ENCODE measurements around the gene RASSF7.
A peak's percentile ranks its signal among the peaks of the same experiment; 100 is the strongest.

Gene RASSF7

DNA sequence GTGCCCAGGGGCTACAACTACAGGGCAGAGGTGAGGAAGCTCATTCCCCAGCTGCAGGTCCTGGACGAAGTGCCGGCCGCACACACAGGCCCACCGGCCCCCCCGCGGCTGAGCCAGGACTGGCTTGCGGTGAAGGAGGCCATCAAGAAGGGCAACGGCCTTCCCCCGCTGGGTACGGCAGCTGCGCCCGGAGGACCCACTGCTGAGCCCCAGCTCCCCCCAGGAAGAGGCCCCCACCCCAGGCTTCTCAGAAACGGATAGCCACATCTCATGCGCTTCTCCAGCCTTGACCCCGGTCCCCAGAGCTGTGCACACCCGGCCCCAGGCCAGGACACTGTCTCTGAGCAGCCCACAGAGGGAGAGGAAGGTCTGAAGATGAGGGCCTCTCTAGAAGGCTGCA is 9.6 kb upstream of the RASSF7 start:
- H3K9me3 ChIP-seq = no peaks in the 10 kb centered on the region
- H3K27me3 ChIP-seq (ENCODE audit: low read depth) = no peaks in the 10 kb centered on the region
- peaks cover 4% of the 10 kb centered on the region; the same call in 1 of the 2 replicates for H3K4me1 ChIP-seq
- no peak overlapping the region for H3K4me3 ChIP-seq
- H3K36me3 ChIP-seq (replicated peaks) = no peaks in the 10 kb centered on the region
- in situ Hi-C loops (cut with MboI; ENCODE audit: low sequenced_read_pairs) = loop anchor here (25.0 kb wide), 1 partner anchor 211 kb away; no protein-coding TSS in a partner anchor
- DNase-seq (ENCODE audit: low spot score in 2 of 2) = no peak

DNA sequence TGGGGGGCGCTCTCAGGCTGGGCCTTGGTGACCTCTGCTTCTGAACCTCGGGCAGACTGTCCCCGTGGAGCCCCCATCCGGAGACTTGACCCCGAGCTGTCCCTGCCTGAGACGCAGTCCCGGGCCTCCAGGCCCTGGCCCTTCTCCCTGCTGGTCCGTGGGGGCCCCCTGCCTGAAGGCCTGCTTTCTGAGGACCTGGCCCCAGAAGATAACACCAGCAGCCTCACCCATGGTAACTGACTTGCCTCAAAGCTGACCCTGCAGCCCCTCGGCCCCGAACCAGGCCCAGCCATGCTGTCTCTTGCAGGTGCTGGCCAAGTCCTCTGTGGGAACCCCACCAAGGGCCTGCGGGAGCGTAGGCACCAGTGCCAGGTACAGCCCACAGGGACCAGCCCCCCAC is 9.2 kb upstream of the RASSF7 start:
- Histone ChIP-seq H3K27me3 (ENCODE audit: low read depth) (no peaks in the 10 kb centered on the region), H3K9me3 (no peaks in the 10 kb centered on the region), H3K36me3 (replicated peaks) (no peaks in the 10 kb centered on the region), H3K4me1 (peaks cover 4% of the 10 kb centered on the region; the same call in 1 of the 2 replicates), H3K4me3 (no peak overlapping the region)
- in situ Hi-C loops (cut with MboI; ENCODE audit: low sequenced_read_pairs) = loop anchor here (25.0 kb wide), 1 partner anchor 211 kb away; no protein-coding TSS in a partner anchor
- no peak for DNase-seq (ENCODE audit: low spot score in 2 of 2)

DNA sequence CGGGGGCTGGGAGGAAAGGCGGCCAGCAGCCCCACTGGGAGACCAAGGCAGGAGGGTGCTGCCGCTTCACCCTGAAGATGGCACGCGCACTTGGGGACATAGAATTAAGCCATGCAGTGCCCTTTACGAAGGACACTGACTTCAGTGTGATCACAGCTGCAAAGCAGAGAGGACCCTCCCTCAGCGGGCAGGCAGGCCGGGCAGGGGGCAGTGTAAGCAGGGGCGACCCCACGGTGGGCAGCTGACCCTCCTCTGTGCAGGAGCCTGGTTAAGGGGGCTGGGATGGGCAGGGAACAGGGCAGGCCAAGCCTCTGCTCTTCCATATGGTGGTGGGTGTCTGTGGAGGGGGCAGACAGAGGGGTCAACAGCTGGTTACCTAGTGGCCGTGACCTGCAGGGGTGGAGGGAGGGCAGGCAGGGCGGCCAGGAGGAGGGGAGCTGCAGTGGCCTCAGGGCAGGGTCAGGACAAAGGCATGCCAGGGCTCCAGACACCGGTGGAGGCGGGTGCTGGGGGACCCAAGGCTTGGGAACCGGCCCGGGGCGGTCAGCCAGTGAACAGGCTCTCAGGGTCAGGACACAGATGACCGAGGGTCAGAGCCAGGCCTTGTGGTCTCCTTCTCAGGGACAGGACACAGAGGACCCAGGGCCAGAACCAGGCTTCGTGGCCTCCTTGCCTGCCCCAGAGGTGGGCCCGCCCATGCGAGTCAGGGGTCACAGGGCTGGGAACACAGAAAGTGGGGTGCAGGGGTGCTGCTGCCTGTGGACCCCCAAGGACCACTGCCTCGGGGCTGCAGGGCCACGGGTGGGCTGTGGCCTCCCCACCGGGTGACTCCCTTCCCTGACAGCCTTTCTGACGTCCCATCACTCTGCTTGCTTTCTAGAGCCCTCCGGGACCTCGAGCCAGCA is 7.4 kb upstream of the RASSF7 start:
- in situ Hi-C loops (cut with MboI; ENCODE audit: low sequenced_read_pairs) = loop anchor here (25.0 kb wide), 1 partner anchor 209 kb away; no protein-coding TSS in a partner anchor
- Histone ChIP-seq H3K4me1 (peaks cover 4% of the 10 kb centered on the region; the same call in 1 of the 2 replicates), H3K4me3 (no peak overlapping the region), H3K27me3 (ENCODE audit: low read depth) (no peaks in the 10 kb centered on the region), H3K9me3 (no peaks in the 10 kb centered on the region), H3K36me3 (replicated peaks) (no peaks in the 10 kb centered on the region)
- DNase-seq (ENCODE audit: low spot score in 2 of 2) = no peak

DNA sequence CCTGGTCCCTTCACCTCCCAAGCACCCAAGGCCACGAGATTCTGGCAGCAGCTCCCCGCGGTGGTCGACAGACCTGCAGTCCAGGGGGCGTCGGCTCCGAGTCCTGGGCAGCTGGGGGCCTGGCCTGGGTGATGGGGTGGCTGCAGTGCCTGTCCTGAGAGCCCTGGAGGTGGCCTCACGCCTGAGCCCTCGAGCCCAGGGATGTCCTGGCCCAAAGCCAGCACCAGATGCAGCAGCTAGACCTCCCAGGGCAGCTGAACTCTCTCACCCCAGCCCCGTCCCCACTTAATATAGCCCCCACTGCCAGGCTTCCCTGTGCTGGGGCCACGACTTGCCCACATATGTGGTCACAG is 6.8 kb upstream of the RASSF7 start:
- in situ Hi-C loops (cut with MboI; ENCODE audit: low sequenced_read_pairs) = loop anchor here (25.0 kb wide), 1 partner anchor 208 kb away; no protein-coding TSS in a partner anchor
- H3K4me3 ChIP-seq = no peak overlapping the region
- H3K27me3 ChIP-seq (ENCODE audit: low read depth) = no peaks in the 10 kb centered on the region
- H3K36me3 ChIP-seq (replicated peaks) = no peaks in the 10 kb centered on the region
- DNase-seq (ENCODE audit: low spot score in 2 of 2) = no peak
- H3K9me3 ChIP-seq = no peaks in the 10 kb centered on the region
- H3K4me1 ChIP-seq = peaks cover 4% of the 10 kb centered on the region; the same call in 1 of the 2 replicates

DNA sequence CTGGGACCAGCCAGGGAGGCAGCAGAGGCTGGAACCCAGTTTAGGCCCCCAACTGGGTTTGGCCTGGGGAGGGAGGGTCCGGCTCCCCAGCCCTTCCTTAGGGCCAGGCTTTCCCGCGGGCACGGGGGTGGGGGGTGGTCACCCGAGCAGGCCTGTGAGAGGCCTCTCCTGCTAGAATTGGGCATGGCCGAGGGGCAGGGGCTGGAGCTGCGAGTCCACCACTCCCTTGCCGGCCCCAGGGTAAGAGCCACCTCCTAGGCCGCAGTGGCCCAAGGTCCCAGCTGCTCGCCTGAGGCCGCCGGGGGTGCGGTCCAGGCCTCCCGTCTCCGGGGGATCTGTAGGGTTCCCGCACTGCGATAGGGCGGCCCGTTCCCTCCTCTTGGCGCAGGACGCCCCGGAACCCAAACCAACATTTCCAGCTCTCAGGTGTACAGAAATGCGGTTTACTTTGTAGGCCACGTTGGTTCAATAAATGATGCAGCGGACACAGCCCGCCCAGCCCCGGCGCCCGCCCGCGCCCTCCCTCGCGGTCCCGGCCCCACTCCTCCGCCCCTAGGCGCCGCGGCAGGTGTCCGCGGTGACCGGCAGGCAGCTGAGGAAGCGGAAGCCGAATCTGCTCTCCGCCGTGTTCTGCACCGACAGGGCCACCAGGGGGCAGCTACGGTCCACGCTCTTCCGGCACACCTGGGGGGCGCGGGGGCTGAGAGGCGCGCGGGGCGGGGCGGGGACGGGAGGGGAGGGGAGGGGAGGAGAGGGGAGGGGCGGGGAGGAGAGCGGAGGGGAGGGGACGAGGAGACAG is 6.1 kb upstream of the RASSF7 start:
- peak; percentile 77 to 91 for DNase-seq (ENCODE audit: low spot score in 2 of 2)
- in situ Hi-C loops (cut with MboI; ENCODE audit: low sequenced_read_pairs) = loop anchor here (25.0 kb wide), 1 partner anchor 208 kb away; no protein-coding TSS in a partner anchor
- H3K36me3 ChIP-seq (replicated peaks) = no peaks in the 10 kb centered on the region
- H3K9me3 ChIP-seq = no peaks in the 10 kb centered on the region
- H3K27me3 ChIP-seq (ENCODE audit: low read depth) = no peaks in the 10 kb centered on the region
- peaks cover 4% of the 10 kb centered on the region; the same call in 1 of the 2 replicates for H3K4me1 ChIP-seq
- peak overlapping the region; percentile 49 for H3K4me3 ChIP-seq

DNA sequence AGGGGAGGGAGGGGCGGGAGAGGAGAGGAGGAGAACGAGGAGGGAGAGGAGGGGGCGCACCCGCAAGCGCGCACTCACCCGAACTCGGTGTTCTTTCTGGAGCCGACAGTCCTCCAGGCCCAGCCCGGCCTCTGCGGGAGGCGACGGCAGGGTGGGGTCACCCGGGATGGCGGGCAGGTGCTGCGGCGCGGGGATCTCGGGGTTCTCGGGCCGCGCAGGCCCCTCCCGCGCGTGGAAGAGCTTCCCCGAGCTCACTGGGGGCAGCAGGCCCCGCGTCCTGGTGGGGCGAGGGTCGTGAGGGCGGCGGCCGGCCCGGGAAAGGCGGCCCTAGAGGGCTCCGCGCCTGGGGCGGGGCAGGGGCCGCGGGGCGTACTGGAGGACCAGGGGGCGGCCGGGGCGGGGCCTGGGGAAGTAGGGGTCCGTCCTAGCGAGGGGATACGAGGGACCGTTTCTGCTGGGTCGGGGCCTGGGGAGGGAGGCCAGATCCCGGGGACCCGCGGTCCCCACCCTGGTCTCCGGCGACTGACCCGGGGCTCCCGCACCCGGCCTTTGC is 5.5 kb upstream of the RASSF7 start:
- in situ Hi-C loops (cut with MboI; ENCODE audit: low sequenced_read_pairs) = loop anchor here (25.0 kb wide), 1 partner anchor 207 kb away; no protein-coding TSS in a partner anchor
- peak overlapping the region; percentile 49 for H3K4me3 ChIP-seq
- no peaks in the 10 kb centered on the region for H3K9me3 ChIP-seq
- no peaks in the 10 kb centered on the region for H3K36me3 ChIP-seq (replicated peaks)
- peaks cover 10% of the 10 kb centered on the region for H3K4me1 ChIP-seq
- DNase-seq (ENCODE audit: low spot score in 2 of 2) = peak in 1 of 2 experiments; percentile 70
- no peaks in the 10 kb centered on the region for H3K27me3 ChIP-seq (ENCODE audit: low read depth)

DNA sequence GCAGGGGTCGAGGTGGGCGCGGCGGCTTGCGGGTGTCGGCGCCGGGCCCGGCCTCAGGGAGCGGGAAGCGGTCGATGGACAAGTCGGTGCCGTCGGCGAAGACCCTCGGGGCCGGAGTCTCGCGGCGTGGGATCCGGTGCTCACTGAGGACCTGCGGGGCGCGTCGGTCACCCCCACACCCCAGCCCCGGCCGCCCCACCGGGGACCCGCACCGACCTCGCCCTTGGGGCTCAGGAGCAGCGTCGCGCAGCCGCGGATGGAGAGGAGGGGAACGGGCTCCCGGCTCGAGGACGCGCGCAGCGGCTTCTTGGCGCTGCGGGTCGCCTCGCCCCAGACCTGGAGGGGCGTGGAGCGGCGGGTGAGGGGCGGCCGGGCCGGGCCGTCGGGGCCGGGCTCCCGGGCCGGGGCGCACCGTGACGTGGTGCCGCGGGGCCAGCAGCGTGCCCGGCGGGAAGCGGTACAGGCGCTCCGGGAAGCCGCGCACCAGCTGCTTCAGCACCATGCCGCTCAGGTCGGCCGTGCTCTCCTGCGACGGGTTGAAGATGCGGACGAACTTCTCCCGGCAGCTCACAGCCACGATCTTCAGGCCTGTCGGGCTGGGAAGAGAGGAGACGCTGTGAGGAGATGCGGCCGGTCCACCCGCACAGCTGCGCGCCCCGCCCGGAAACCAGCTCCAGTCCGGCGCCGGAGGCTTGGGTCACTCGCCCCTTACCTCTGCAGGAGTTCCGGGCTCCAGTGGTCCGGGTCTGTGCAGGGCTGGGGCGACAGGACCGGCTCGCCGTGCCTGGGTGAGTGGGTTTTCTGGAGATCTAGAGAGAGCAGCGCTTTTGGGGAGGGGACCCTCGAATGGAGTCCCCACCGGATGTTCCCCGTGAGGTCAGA is 4.7 kb upstream of the RASSF7 start:
- no peak for DNase-seq (ENCODE audit: low spot score in 2 of 2)
- in situ Hi-C loops (cut with MboI; ENCODE audit: low sequenced_read_pairs) = loop anchor here (25.0 kb wide), 1 partner anchor 206 kb away; no protein-coding TSS in a partner anchor
- H3K4me3 ChIP-seq = 0 out of 2 replicates have a peak overlapping the region, but pooled peaks have one; percentile 49
- H3K27me3 ChIP-seq (ENCODE audit: low read depth) = no peaks in the 10 kb centered on the region
- H3K9me3 ChIP-seq = no peaks in the 10 kb centered on the region
- peaks cover 12% of the 10 kb centered on the region for H3K4me1 ChIP-seq
- no peaks in the 10 kb centered on the region for H3K36me3 ChIP-seq (replicated peaks)

DNA sequence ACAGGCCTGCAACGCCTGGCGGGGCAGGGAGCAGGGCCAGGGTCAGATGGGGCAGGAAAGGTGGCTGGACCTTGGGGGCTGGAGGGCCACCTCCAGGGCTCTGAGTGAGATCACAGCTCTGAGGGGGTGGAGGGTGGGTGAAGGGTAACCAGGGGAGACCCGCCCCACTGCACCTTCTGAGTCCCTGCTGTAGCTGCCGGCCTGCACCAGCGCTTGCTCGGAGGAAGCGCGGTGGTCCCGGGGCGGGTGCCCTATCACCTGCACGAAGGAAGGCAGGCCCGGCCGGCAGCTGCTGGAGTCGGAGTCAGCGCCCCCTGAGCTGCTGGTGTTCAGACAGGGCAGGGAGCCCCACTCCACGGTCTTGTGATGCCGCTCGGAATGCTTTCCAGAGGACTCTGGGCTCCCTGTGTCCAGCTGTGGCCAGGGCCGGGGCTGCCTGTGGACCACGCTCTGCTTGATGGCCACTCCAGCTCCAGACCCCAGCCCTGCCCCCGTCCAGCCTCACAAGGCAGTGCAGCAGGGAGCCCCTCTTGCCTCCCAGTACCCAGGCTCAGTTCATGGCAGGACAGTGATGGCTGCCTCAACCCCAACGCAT is 4.0 kb upstream of the RASSF7 start:
- Histone ChIP-seq H3K4me1 (peaks cover 15% of the 10 kb centered on the region), H3K4me3 (no peak overlapping the region), H3K36me3 (replicated peaks) (no peaks in the 10 kb centered on the region), H3K27me3 (ENCODE audit: low read depth) (no peaks in the 10 kb centered on the region), H3K9me3 (no peaks in the 10 kb centered on the region)
- no peak for DNase-seq (ENCODE audit: low spot score in 2 of 2)
- in situ Hi-C loops (cut with MboI; ENCODE audit: low sequenced_read_pairs) = loop anchor here (25.0 kb wide), 1 partner anchor 206 kb away; no protein-coding TSS in a partner anchor

DNA sequence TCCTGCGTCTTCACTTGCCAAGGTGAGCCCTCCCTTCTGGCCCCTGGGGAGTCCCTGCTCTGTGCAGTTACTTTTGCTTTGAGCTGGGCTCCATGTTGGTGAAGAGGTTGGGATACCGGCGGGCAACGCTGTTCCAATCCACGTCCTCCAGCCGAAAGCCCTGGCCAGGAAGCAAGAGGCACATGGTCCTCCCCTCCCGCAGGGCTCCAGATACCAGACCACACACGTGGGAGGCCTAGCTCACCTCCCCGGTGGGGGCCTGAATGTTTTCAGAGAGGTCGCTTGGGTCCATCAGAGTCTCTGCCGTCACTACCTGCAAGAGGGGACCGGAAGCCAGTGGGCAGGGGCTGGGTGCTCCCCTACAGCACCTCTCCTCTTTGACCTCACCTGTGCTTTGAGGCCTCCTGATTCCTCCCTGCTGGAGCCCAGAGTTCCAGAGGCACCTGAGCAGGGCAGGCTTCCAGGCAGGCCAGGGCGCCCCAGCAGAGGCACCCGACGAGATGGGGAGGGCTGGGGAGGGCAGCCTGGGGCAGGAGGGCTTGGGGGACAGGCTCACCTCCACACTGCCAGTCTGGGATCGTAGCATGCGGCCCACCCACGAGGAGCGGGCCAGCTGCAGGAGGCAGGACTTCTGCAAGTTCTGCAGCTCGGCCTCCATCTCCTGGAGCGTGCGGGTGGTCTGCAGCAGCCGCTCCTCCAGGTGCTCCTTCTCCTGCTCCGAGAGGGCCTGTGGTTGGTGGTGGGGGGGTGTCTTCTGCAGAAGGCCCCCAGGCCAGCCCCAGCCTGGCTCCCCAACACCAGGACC is 3.2 kb upstream of the RASSF7 start:
- no peak for DNase-seq (ENCODE audit: low spot score in 2 of 2)
- Histone ChIP-seq H3K9me3 (no peaks in the 10 kb centered on the region), H3K27me3 (ENCODE audit: low read depth) (no peaks in the 10 kb centered on the region), H3K4me3 (no peak overlapping the region), H3K4me1 (peaks cover 17% of the 10 kb centered on the region), H3K36me3 (replicated peaks) (no peaks in the 10 kb centered on the region)
- in situ Hi-C loops (cut with MboI; ENCODE audit: low sequenced_read_pairs) = loop anchor here (25.0 kb wide), 1 partner anchor 205 kb away; no protein-coding TSS in a partner anchor

DNA sequence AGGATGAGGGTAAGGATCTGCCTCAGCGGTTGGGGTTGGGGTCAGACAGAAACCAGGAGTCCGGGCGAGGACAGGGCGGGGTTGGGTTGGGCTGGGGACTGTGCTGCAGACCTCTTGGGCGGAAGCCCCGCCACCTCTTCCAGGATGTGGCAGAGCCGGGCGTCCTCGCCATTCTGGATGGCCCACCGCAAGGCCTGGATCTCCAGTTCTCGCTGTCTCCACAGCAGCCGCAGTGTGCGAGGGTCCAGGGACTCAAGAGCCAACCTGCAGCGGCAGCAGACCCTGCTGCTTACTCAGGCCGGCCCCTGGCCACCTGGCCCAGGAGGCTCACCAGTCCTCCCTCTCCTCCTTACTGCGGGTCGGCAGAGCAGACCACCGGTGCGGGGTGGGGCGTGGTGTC is 2.3 kb upstream of the RASSF7 start:
- in situ Hi-C loops (cut with MboI; ENCODE audit: low sequenced_read_pairs) = loop anchor here (25.0 kb wide), 1 partner anchor 204 kb away; no protein-coding TSS in a partner anchor
- no peak for DNase-seq (ENCODE audit: low spot score in 2 of 2)
- no peak overlapping the region for H3K4me3 ChIP-seq
- no peaks in the 10 kb centered on the region for H3K27me3 ChIP-seq (ENCODE audit: low read depth)
- H3K4me1 ChIP-seq = peaks cover 17% of the 10 kb centered on the region
- no peaks in the 10 kb centered on the region; the same call in 1 of the 2 replicates for H3K36me3 ChIP-seq (replicated peaks)
- H3K9me3 ChIP-seq = no peaks in the 10 kb centered on the region

DNA sequence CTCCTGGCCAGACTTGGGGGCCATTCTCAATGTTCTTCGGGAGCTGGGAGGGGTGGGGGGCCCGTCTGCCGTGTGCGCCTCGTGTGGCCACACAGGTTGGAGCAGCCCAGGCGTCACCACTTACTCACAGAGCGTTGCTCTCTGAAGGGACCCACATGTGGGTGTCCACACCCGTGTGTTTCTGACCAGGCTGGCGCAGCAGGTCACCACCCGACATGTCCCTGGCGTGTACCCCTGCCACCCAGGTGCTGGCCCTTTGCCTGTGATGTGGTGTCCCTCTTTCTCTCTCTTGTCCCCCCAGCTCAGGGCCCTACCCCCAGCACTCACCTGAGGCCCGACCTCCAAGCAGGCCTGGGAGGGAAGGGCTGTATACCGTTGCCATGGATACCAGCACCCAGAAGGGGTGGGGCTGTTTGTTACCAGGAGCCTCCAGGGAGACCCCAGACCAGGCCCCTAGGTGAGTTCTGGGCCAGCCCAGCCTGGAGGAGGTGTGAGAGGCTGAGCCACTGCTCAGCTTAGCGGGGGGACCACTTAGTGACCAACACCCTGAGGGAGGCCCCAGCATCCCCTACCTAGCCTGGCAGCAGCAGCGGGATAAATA is 1.6 kb upstream of the RASSF7 start:
- no peak overlapping the region for H3K4me3 ChIP-seq
- peaks cover 17% of the 10 kb centered on the region for H3K4me1 ChIP-seq
- H3K27me3 ChIP-seq (ENCODE audit: low read depth) = no peaks in the 10 kb centered on the region
- in situ Hi-C loops (cut with MboI; ENCODE audit: low sequenced_read_pairs) = loop anchor here (25.0 kb wide), 1 partner anchor 203 kb away; no protein-coding TSS in a partner anchor
- H3K9me3 ChIP-seq = no peaks in the 10 kb centered on the region
- no peak for DNase-seq (ENCODE audit: low spot score in 2 of 2)
- H3K36me3 ChIP-seq (replicated peaks) = peaks cover 3% of the 10 kb centered on the region; the same call in 1 of the 2 replicates

Measured in HAP-1 (cell line).